HepG2 (cell line): Measurements from ENCODE around the gene SYT1.

ENCODE experiments used
- CTCF ChIP-seq: sonication (generic); formaldehyde crosslinking; IDR thresholded peaks from 2 replicates; pipeline ENCODE4 v1.5.0; 2020; ENCODE audit warnings: mild to moderate bottlenecking, missing genetic modification reagents, moderate library complexity
- SETDB1 ChIP-seq: sonication (generic); formaldehyde crosslinking; IDR thresholded peaks from 2 replicates; pipeline ENCODE4 v1.5.1; 2020; ENCODE audit warnings: missing genetic modification reagents, mild to moderate bottlenecking, borderline replicate concordance
- SMAD9 ChIP-seq: sonication (generic); formaldehyde crosslinking; IDR thresholded peaks from 2 replicates; pipeline ENCODE4 v1.5.1; 2020; ENCODE audit warnings: mild to moderate bottlenecking, missing genetic modification reagents
- TAF1 ChIP-seq: sonication (generic); formaldehyde crosslinking; IDR thresholded peaks from 2 replicates; pipeline ENCODE4 v1.4.0; 2020; ENCODE audit warnings: missing genetic modification reagents
- TCF12 ChIP-seq, 2 experiments: fragments of 450-650 bp in 1 of 2; sonication (generic) in 1 of 2; formaldehyde crosslinking in 1 of 2; IDR thresholded peaks; 2 replicates each; pipeline versions ENCODE4 v1.6.1 to v1.8.0; 2017 to 2022; ENCODE audit warnings: antibody characterized with exemption in 1 of 2, mild to moderate bottlenecking in 1 of 2, missing genetic modification reagents in 1 of 2, moderate library complexity in 1 of 2
- ZBTB26 ChIP-seq: IDR thresholded peaks from 2 replicates; pipeline ENCODE4 v1.6.1; 2016; ENCODE audit warnings: missing compliant biosample characterization, missing genetic modification reagents, borderline replicate concordance
- ZFP36 ChIP-seq: fragments of 150-350 bp; IDR thresholded peaks from 2 replicates; pipeline ENCODE4 v1.6.1; 2018; ENCODE audit warnings: borderline replicate concordance, low read length, low read depth; ENCODE audit not compliant: partially characterized antibody
- ZNF280D ChIP-seq: sonication (generic); formaldehyde crosslinking; IDR thresholded peaks from 2 replicates; pipeline ENCODE4 v1.5.1; 2020; ENCODE audit warnings: mild to moderate bottlenecking, missing genetic modification reagents
- ZSCAN12 ChIP-seq: sonication (generic); formaldehyde crosslinking; IDR thresholded peaks from 2 replicates; pipeline ENCODE4 v1.9.0; 2021; ENCODE audit warnings: mild to moderate bottlenecking, missing genetic modification reagents

GRCh38 chr12:79200176-79200575 lies 335.6 kb downstream of the SYT1 start:
- TF ChIP-seq TCF12 (IDR thresholded peaks at IDR 0.05) (no peak), TCF12 (CRISPR knock-in tag; IDR thresholded peaks at IDR 0.05) (no peak), SETDB1 (CRISPR knock-in tag) (no peak), ZSCAN12 (CRISPR knock-in tag) (no peak), TAF1 (CRISPR knock-in tag) (no peak), ZNF280D (CRISPR knock-in tag) (no peak), ZBTB26 (no peak), CTCF (CRISPR knock-in tag) (no peak), SMAD9 (CRISPR knock-in tag) (no peak), ZFP36 (no peak)
